Lower leg skin (tissue), 3 donors: Measurements from ENCODE around the gene PQBP1.

Source experiments
- CTCF ChIP-seq, 3 donors: fragments of 450-650 bp; IDR thresholded peaks; one replicate each; pipeline ENCODE4 v1.5.1; 2016; ENCODE audit warnings: antibody characterized with exemption in 3 of 3, mild to moderate bottlenecking in 3 of 3, moderate library complexity in 2 of 3
- POLR2A ChIP-seq, 2 donors: fragments of 450-650 bp; IDR thresholded peaks; one replicate each; pipeline ENCODE4 v1.6.1; 2016 to 2017; ENCODE audit warnings: antibody characterized with exemption in 2 of 2, mild to moderate bottlenecking in 1 of 2, moderate library complexity in 1 of 2

- TF ChIP-seq POLR2A (IDR thresholded peaks at IDR 0.05) (no peak), CTCF (IDR thresholded peaks at IDR 0.05) (no peak)
Measured at GRCh38 chrX:48937054-48937907, 39.6 kb downstream of the PQBP1 start.
